ENCODE data around the gene MMAB. TPM values are rescaled to one million over a fixed set of nuclear protein-coding genes. Genes with fewer than 3 reads are reported as not detected.

The MMAB gene
- total RNA-seq, 1 experiment from 2014 or later, result 24.3 TPM

GRCh38 chr12:109590566-109590965, 17.3 kb upstream of the MMAB start:
- no peak overlapping the region for H4K91ac ChIP-seq (ENCODE audit: insufficient read length, low read depth, low read length)
- H3K14ac ChIP-seq (ENCODE audit: insufficient read depth, low read length), result no peak overlapping the region; the same call in 1 of the 2 replicates
- no peak overlapping the region for H3K4ac ChIP-seq (ENCODE audit: low read depth, low read length)
- H4K20me1 ChIP-seq (ENCODE audit: control insufficient read depth, insufficient read depth, insufficient read length), result no peaks in the 10 kb centered on the region
- no CpG with 5 or more reads among the region's 8 CpGs for WGBS (ENCODE audit: extremely low coverage, insufficient read length, low lambda C conversion rate)
- H3K4me1 ChIP-seq (ENCODE audit: insufficient read depth, low read length), result no peaks in the 10 kb centered on the region
- H3K79me1 ChIP-seq (ENCODE audit: insufficient read depth, low read depth, low read length, poor library complexity, severe bottlenecking), result no peaks in the 10 kb centered on the region
- no peak overlapping the region for H3T11ph ChIP-seq (ENCODE audit: low read length)
- no peak overlapping the region for H3K9ac ChIP-seq (ENCODE audit: extremely low read depth, insufficient read length, low read length)
- no peak overlapping the region for H4K8ac ChIP-seq (replicated peaks; ENCODE audit: insufficient read length, low read depth, low read length)
- no peak overlapping the region for H2BK5ac ChIP-seq (ENCODE audit: insufficient read length, low read length)
- Mint-ChIP-seq H3K4me1 (no peaks in the 10 kb centered on the region), H3K36me3 (ENCODE audit: insufficient read depth in 1 of 3, low read depth in 3 of 3) (peaks cover 5 to 37% (median 31%) of the 10 kb centered on the region in 3 experiments; a peak in 4 of 7 replicates), H3K9me3 (no peaks in the 10 kb centered on the region), H3K27me3 (ENCODE audit: low read depth) (no peaks in the 10 kb centered on the region), H3K4me3 (no peak overlapping the region), H3K27ac (peak overlapping the region in 2 of 3 experiments; percentile 19 to 85; a peak in 1 of 7 replicates)
- no peak overlapping the region for H2AFZ ChIP-seq (ENCODE audit: low read length)
- H2BK20ac ChIP-seq (ENCODE audit: low read depth, low read length, poor library complexity, severe bottlenecking), result no peak overlapping the region
- no peak overlapping the region for H2BK15ac ChIP-seq (ENCODE audit: low read depth, low read length)
- no peak overlapping the region for H3K56ac ChIP-seq (ENCODE audit: insufficient read length, low read depth, low read length)
- H4K5ac ChIP-seq (ENCODE audit: insufficient read length, low read depth, low read length), result no peak overlapping the region
- no peaks in the 10 kb centered on the region for H3K79me2 ChIP-seq (ENCODE audit: insufficient read depth, low read length)
- no peak for DNase-seq
- H3K27ac ChIP-seq (ENCODE audit: insufficient read length, low read depth, low read length), result no peak overlapping the region
- H3K27me3 ChIP-seq (ENCODE audit: insufficient read depth, low read length), result no peaks in the 10 kb centered on the region
- H3K23ac ChIP-seq (ENCODE audit: insufficient read length, low read depth, low read length), result no peak overlapping the region
- H2AK5ac ChIP-seq (ENCODE audit: insufficient read length, low read length), result no peak overlapping the region
- no peak overlapping the region for H2BK12ac ChIP-seq (ENCODE audit: insufficient read length, low read depth, low read length)
- no peak for TF ChIP-seq CTCF (conservative IDR thresholded peaks at IDR 0.05)
- no peaks in the 10 kb centered on the region for H3K9me3 ChIP-seq (ENCODE audit: control insufficient read depth, low read depth, low read length)
- H3K23me2 ChIP-seq (ENCODE audit: insufficient read length, low read depth, low read length, poor library complexity, severe bottlenecking), result no peaks in the 10 kb centered on the region
- no peak overlapping the region for H3K4me2 ChIP-seq (ENCODE audit: insufficient read depth, insufficient read length, low read length)
- H3K18ac ChIP-seq (ENCODE audit: insufficient read length, low read depth, low read length), result no peak overlapping the region
- no peak overlapping the region for H2BK120ac ChIP-seq (ENCODE audit: low read depth, low read length, poor library complexity, severe bottlenecking)
